GM21381 (cell line): Measurements from ENCODE around the gene CLK2.
"Not testable (repeated sequence)": the region's sequence is repeated elsewhere in the genome, so short reads cannot be mapped to it uniquely, and the experiment has no call there.

ENCODE experiments used
- ATAC-seq: cut with Tn5 transposase; IDR thresholded peaks from one replicate; pipeline ENCODE4 v1.9.1; 2021; ENCODE audit warnings: mild to moderate bottlenecking, moderate library complexity; ENCODE audit not compliant: unreplicated experiment

The CLK2 gene

DNA sequence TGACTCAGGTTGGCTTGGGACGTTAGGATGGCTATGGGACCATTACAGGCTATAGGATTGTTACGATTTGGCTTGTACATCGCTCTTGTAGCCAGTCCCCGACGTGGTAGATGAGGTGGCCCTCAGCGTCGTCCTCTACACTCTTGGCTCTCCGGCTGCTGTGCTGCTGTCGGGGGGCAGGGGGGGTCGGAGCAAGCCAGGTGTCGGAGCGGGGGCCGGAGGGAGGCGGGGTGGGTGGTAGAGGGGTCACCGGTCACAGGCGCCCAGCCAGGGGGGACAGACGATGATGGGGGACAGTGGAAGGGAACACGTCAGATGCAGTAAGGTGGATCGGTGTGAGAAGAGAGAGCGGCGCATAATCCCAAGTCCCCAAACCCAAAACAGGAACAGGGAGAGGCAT lies 4.7 kb downstream of the CLK2 start:
- no peak for ATAC-seq

DNA sequence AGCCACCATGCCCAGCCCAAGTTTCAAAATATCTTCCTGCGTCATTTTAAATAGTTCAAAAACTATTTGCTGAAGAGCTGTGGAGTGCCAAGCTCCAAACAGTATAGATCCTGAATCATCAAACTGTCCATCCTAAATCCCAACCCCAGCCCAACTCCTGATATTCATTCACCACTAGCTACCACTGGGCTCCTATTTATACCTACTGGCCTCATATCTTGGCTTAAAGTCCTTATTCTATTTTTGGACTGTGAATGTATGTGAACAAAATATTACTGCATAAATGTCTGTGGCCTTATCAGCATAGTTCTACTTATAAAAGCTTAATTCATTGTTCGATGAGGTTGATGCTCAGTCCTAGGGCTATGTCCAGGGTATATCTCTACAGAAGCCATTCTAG lies 5.9 kb downstream of the CLK2 start:
- no peak for ATAC-seq

DNA sequence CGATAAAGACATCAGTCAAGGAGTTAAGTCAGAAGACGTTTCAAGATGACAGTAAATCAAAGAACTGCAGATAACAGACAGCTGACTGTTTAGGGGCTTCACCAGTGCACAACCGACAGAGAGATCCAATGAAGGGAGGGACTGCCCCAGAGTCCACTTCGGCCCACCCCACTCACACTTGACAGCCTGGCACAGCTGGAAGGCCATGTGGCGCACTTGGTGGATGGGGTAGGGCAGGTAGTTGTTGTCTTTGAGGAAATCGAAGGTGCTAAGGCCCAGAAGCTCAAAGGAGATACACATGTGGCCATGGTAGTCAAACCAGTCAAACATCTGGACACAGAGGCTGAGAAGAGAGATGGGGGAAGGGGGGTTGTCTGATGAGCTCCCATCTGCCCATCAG lies 6.8 kb downstream of the CLK2 start:
- no peak for ATAC-seq

DNA sequence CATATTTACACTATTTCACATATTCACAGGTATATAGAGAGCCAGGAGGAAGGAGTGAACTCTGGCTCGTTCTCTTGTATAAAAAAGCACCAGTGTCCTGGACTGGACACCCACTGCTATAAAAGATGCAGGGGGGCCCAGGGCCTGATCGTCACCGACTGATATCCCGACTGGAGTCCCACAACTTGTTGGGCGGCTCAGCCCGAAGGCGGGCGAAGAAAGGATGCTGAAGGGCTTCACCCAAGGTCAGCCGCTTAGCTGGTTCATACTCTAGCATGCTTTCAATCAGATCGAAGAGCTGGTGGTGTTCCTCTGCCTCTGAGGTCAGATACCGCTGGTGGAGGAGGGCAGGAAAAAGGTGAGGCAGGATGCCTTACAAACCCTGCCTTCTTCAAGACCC lies 10.2 kb downstream of the CLK2 start:
- ATAC-seq: no peak

DNA sequence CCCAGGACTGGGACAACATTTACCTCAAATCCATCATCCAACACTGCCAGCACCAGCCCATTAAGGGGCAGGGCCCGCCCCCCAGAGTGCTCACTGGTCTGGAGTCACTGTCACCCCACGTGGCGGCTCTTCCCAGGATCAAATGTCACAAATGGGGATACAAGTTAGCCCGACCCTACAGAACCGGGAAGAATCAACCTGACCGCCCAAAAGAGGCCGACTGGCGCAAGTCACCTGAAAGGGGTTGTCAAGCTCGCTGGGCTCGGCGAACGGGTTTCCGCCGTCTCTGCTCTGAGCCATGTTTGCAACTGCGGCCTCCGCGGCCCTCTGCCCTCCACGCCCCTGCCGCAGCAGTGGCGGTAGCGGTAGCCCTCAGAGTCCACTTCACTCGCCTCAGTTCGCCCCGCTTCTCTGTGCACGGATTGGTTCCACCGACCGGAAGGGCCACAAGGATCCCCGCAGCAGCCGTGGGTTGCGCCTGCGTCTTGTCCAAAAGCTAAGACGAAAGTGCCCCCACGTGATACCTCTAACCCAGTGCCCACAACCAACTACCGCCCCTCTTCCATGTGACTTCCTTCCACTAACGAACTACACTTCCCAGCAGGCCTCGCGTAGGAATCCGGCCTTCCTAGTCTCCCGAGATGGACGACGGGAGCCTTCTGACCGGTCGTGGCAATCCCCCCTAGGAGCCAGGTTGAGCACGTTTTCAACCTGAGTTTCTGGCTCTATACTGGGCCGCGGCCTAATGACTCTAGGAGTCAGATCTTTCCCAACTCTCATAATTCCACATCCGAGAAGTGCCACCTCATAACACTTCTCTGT lies 11.2 kb downstream of the CLK2 start, which contains the start of gene SCAMP3:
Gene SCAMP3, minus strand, starts transcription at position 509 of the 822 bp plus-strand sequence. Its CDS starts 209 bp downstream, at position 300.
- peak; percentile 89 for ATAC-seq

DNA sequence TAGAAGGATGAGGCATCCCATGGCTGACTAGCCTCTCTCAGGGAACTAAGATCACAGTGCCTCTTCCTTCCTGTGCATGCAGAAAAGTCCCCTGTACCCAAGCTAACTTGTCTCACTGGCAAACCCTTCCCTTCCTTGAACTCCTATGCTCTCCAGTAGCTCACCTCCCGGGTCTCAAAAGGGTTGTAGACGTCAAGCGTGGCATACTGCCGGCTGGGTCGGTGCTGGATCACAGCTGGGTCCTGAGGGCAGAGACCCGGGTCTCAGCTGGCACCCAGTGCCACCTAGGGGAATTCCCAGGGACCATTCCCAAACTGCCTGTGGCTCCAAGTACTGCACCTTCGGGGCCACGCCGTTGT lies 11.8 kb downstream of the CLK2 start:
- peak; percentile 16 for ATAC-seq

DNA sequence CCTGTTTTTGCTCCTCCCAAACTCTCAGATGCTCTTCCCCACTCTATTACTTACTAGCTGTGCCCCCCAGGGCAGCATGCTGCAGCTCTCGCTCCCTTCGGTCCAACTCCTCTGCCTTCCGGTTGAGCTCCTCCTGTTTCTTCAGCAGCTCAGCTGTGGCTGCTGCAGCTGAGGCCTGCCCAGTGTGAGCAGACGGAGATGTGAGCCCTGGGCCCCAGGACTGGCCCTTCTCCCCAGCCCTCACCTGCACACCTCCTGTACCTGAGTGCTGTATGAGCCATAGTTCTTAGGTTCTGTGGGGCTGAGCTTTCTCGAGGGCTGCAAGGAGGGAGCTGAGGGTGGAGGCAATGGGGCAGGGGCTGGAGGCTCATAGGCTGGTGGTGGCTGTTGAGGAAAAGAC lies 13.0 kb downstream of the CLK2 start:
- no peak for ATAC-seq

DNA sequence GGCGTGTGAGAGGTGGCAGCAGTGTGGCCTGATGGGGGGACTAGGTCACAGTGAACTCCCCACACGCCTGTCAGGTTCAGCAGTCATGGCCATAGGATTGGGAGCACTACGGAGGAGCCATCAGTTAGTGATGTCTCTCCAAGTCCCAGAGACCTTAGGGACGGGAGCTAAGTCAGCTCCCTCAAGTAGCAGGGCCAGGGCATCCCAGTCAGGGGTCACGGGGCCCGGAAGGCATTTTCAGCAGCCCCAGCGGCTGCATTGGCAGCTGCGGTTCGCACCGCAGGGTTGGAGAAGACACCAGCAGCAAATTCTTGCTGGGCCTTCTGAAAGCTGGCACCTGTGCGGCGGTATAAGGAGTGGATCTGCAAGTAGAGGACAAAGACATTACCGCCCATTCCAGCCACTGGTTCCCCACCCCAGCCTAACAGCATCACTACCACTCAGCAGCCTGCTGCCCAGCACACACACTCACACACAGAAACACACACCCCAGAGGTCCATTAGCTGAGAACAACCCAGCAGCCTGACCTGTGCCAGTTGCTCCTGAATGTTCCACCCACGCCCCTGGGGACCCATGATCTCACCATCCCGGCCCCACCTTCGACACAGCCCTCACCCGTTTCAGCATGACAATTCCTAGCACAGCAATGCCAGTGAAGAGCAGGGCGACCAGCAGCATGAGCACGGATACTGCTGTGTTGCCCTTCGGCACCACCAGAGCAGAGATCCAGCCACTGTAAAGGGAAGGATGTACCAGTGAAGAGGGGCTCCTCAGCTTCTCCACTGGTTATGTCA lies 17.0 kb downstream of the CLK2 start:
- no peak for ATAC-seq

DNA sequence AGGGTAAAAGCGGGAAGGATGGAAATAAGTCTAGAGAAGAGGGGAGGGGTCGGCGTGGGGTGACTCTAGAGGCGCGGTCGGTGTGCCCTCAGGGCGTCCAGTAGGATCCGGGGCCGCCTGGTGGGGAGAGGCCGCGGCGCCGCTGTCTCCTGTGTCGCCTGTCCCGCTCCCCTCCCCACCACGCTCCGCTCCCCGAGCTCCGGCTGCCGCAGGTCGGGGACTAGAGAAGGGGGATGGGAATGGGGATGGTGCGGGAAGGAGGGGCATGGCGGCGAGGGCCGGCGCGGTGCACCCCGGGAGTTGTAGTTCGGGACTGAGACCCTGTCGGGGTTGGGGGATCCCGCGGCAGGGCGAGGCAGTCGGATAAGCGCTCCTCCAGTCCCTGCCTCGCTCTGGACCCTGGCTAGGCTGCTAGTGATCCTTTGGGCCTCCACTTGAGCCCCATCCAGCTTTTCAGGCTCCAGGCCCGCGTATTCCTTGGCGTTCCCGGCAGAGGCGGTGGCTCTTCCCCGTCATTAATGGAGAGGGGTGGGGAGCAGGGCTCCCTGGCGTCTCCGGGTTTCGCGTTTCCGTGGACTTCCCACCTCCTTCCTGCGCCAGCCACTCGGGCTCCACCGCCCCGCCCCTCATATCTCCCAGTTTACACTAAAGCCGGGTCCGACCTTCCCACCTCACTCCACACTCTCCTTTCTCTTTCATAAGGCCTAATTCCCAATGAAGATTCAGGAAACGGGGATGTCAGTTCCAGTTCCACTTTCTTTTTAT lies 17.9 kb downstream of the CLK2 start, which contains the start of gene ENTREP3:
Gene ENTREP3, minus strand, starts transcription at position 241 of the 765 bp plus-strand sequence. CDS start 606 bp downstream, outside the sequence.
- ATAC-seq: peak; percentile 56

DNA sequence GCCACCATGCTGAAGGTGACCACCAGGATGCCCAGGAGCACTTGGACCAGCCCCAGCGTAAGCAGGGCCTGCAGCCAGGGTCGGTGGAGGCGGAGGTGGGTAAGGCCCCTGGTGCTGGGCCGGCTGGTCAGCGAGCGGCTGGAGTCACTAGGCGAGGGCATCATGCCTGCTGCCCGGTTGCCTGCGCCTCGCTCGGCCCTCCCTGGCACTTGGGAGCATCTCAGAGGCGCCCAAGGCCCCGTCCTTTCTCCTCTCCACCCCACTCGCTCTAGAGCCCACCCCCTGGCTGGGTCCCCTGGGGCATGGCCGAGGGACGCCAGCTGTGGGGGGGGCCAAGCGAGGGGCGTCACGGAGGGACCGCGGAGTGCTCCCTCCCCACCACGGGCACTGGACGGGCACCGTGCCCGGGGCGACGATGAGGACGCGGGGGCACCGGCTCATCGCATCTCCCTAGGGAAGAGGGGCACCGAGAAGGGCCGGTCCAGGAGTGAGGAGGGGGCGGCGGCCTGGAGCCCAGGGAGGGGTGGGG lies 18.5 kb downstream of the CLK2 start:
- no peak for ATAC-seq

DNA sequence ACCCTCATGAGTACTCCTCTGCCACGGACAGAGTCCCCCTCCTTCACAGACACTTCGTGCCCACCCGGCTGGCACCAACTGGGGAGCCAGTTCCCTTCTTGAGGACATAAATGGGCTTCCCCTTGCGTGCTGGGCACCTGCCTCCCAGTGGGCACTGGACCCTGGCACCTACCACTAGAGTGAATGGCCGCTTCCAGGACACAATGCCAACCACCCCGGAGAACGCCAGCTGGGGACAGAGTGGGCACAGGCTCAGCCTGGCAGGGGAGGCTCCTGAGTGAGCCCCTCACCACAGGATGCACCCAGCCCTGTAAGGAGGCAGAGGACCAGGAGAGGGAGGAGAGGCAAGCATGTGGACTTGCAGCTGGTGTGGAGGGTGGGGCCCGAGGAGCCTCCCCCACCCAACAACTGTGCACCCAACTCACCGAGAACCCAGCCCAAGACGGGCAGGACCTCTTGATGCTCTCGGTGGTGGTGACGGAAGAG lies 19.0 kb downstream of the CLK2 start:
- ATAC-seq: no peak

DNA sequence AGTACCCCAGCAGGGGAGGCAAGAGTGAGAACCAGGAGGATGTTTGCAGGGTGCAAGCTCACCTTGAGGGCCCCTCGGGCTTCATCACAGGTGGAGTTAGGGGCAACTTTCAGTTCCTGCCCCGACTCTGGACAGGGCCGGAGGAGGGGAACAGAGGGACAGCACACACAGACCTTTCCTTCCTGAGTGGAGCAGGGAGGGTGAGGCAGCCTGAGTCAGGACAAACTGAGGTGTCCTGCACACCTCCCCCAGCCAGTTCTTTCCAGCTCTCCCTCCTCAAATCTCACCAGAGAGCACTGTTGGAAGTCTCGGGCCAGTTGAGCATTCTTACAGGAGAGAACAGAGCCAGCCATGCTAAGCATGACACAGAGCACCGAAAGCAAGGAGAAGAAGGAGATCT lies 19.5 kb downstream of the CLK2 start:
- no peak for ATAC-seq

DNA sequence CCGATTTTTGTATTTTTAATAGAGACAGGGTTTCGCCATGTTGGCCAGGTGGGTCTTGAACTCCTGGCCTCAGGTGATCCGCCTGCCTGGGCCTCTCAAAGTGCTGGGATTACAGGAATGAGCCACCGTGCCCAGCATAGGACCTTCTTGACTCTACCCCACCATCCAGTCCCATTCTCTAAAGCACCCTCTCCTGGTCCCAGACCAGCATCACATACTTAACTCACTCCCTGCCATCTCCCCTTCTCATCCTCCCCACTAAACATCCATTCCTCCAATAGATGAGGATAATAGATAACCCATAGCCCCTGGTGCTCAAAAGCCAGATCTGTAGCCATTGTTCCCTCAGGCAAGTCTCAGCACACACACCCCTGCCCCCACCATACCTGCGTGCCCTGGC lies 20.1 kb downstream of the CLK2 start:
- ATAC-seq: no peak

DNA sequence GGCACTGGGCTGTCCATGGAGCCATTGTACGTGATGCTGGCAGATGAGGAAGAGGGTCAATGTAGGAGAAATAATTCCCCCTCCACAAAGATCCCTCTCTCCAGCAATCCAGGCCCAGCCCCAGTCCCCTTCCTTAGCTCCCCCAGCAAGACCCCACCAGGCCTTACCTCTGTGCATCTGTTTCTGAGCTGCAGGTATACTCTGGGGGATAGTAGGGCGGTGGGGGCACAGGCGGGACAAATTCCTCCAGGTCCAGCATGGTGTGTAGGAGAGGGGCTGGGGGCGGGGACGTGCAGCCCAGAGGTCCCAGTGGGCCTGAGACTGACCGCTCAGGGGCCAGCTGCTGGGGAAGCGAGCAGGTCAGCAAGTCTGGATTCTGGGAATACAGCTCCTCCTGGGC lies 21.7 kb downstream of the CLK2 start:
- no peak for ATAC-seq

DNA sequence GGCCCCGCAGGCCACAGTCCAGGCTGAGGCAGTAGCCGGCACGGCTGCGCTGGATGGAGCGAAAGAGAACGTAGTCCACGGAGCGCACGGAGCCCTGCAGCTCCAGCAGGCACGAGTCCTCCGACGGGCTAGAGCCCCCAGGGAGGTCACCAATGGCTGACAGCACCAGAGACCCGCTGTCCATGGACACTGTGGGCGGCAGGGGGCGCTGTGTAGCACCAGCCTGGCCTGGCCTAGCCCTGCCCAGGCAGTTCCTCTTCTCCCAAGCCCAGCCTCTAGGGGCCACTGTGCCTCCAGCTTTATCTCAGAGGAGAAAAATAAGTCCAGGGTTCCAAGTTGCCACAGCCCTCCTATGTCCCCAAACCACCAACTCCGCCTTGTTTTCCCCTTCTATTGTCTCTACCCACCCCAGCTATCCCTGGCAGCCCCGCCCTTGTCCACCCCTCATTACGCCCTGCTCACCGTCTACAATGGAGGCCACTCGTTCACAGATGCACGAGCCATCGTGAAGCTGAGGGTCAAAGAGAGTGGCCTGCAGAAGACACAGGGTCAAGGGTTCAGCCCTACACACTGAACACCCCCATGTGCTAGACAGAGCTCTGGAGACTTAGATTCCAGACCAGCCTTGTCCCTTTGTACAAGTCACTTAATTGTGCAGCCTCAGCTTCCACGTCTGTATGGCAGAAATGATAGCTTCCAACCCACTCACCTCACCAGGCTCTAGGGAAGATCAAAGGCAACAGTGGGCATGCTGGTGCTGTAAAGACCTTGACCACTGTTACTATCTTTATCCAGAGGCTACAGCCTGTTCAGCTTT lies 22.5 kb downstream of the CLK2 start:
- peak; percentile 86 for ATAC-seq

DNA sequence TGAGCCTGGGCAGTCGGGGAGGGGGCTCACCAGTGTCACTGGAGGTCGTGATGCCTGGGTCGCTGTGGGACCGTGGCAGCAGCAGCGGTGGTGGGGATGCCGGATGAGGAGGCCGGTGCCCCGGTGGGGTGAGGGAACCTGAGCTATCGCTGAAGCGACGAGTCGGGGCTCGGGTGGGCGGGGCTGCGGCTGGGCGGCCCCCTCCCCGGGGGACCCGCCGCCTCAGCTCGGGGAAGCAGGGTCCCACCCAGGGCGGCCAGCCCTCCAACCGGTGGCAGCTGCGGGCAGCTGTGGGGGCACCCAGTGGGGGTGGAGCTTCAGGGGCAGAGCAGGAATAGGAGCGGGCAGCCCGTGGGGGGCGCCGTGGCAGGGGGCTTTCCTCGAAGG lies 23.1 kb downstream of the CLK2 start:
- peak; percentile 17 for ATAC-seq

DNA sequence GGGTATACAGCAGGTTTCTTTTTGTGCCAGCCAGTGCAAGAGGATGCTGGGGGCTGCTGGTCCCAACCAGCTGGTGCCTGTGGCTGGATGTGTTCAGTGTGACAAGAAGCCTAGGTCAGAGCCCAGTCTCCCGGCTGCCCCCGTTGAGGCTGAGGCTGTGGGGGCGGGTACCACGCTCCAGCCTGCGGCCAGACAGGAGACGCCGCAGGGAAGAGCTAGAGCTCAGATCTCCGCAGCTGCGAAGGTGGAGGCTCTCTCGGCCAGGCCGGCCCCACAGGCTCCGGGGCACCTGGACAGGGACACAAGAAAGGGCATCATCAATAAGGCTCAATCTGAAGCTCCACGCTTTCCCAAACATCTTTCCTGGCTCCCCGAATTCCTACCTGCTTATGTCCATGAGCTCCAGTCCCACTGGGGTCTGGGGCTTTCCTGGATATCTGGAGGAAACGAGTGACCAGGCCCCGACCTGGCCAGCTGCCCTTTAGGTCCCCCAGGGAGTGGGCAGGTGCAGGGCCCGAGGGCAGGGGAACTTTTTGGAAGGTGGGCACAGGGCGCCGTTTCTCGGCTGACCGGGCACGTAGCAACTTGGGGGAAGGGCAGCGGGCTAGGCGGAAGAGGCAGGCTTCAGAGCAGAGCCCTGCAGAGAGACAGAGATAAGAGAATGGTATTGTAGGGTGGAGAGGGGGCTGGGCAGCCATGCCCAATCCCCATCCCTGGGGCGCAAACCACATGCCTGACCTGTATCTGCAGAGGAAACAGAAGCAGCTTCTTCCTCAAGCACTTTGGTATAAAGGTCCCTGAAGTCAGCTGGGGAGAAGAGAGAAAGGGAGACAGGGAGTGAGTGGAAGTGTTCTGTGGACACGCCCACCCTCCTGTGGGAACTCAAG lies 25.4 kb downstream of the CLK2 start:
- ATAC-seq: no peak

DNA sequence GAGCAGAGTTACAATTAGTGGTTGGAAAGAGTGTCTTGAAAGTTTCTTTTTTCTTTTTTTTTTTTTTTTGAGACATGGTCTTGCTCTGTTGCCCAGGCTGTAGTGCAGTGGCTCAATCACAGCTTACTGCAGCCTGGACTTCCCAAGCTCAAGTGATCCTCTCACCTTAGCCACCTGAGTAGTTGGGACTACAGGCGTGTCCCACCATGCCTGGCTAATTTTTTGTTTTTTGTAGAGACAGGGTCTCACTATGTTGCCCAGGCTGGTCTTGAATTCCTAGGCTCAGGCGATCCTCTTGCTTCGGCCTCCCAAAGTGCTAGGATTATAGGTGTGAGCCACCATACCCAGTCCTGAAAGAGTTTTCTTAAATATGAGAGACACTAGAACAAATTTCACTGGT lies 26.5 kb downstream of the CLK2 start:
- not testable (repeated sequence) for ATAC-seq

DNA sequence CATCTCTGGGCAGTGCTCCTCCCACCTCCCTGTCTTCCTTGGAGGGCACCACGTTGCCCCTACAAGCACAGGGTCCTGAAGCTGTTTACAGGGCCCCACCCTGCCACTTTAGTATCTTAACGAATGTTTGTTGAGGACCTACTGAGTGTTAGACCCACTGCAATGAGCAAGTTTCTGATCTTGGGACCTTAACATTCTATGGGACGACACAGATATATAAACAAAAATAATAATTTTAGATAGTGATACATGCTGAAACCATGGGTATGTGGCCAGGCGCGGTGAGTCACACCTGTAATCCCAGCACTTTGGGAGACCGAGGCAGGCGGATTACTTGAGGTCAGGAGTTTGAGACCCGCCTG lies 28.2 kb downstream of the CLK2 start:
- ATAC-seq: no peak
